ENCODE data around the gene PFKL. TPM values are rescaled to one million over a fixed set of nuclear protein-coding genes. Genes with fewer than 3 reads are reported as not detected.

The PFKL gene
- total and polyA plus RNA-seq, 8 donors: 40.0 to 120 (median 55.2) TPM

GRCh38 chr21:44366586-44367211 is 66.8 kb downstream of the PFKL start:
- peak in 2 of 6 donors; percentile 45 to 52 for DNase-seq
- Histone ChIP-seq H3K9me3 (no peaks in the 10 kb centered on the region), H3K27ac (no peak overlapping the region), H3K36me3 (no peaks in the 10 kb centered on the region), H3K4me1 (peaks cover 0 to 7% (median 0%) of the 10 kb centered on the region in 3 donors), H3K4me3 (no peak overlapping the region), H3K27me3 (no peaks in the 10 kb centered on the region)
- no peak for ATAC-seq
- intact Hi-C loops (cut with DNase I): no loop called here
- no peak for FAIRE-seq
- 71 to 87% methylated on average over 27 to 28 of the region's 28 CpGs for WGBS, 2 donors
- TF ChIP-seq CTCF (IDR thresholded peaks at IDR 0.05): no peak

- H3K4me3 ChIP-seq: no peak overlapping the region
- H3K27ac ChIP-seq: no peak overlapping the region
- H3K27me3 ChIP-seq: no peaks in the 10 kb centered on the region
- no peaks in the 10 kb centered on the region for H3K9me3 ChIP-seq
- 27 to 29% methylated on average over 33 to 35 of the region's 35 CpGs for WGBS, 2 donors
- peak in 2 of 6 donors; percentile 47 to 66 for DNase-seq
- ATAC-seq: peak in 3 of 4 donors; percentile 43 to 52 (median 48)
- TF ChIP-seq CTCF (IDR thresholded peaks at IDR 0.05): no peak
- no peaks in the 10 kb centered on the region for H3K36me3 ChIP-seq
- peaks cover 0 to 7% (median 0%) of the 10 kb centered on the region in 3 donors for H3K4me1 ChIP-seq
- no peak for FAIRE-seq
- intact Hi-C loops (cut with DNase I): no loop called here
Measured at GRCh38 chr21:44368711-44369446, 69.0 kb downstream of the PFKL start.

GRCh38 chr21:44370027-44370735 is 70.3 kb downstream of the PFKL start:
- H3K9me3 ChIP-seq: no peaks in the 10 kb centered on the region
- H3K4me3 ChIP-seq: peak overlapping the region in 2 of 4 donors; percentile 11 to 27
- peaks cover 0 to 7% (median 0%) of the 10 kb centered on the region in 3 donors for H3K4me1 ChIP-seq
- FAIRE-seq (no peak), ATAC-seq (peak; percentile 43 to 82 (median 68)), DNase-seq (peak in 1 of 6 donors; percentile 43)
- intact Hi-C loops (cut with DNase I): no loop called here
- 15 to 17% methylated on average over 26 to 29 of the region's 29 CpGs for WGBS, 2 donors
- TF ChIP-seq CTCF (IDR thresholded peaks at IDR 0.05): no peak
- peaks cover 0 to 7% (median 0%) of the 10 kb centered on the region in 4 donors for H3K27me3 ChIP-seq
- H3K27ac ChIP-seq: no peak overlapping the region
- H3K36me3 ChIP-seq: no peaks in the 10 kb centered on the region

GRCh38 chr21:44370786-44371410 is 71.0 kb downstream of the PFKL start:
- no peak for FAIRE-seq
- Histone ChIP-seq H3K4me1 (peaks cover 0 to 7% (median 0%) of the 10 kb centered on the region in 3 donors), H3K27ac (no peak overlapping the region), H3K4me3 (no peak overlapping the region), H3K27me3 (peaks cover 0 to 10% (median 0%) of the 10 kb centered on the region in 4 donors), H3K9me3 (no peaks in the 10 kb centered on the region), H3K36me3 (no peaks in the 10 kb centered on the region)
- 77 to 79% methylated on average over 34 to 37 of the region's 37 CpGs for WGBS, 2 donors
- intact Hi-C loops (cut with DNase I): no loop called here
- DNase-seq: no peak
- no peak for TF ChIP-seq CTCF (IDR thresholded peaks at IDR 0.05)
- no peak for ATAC-seq
